K562 (cell line): ENCODE measurements around the gene SLITRK2. TPM values are rescaled to one million over a fixed set of nuclear protein-coding genes. Genes with fewer than 3 reads are reported as not detected.

ENCODE experiments used
- ATAC-seq: fragments of 200-7000 bp; cut with Tn5 transposase; 3 replicates; pipeline ENCODE4 v1.9.1; 2020; ENCODE audit warnings: moderate library complexity
- BruUV-seq: library from RNA; stranded (reverse); fragments of 400-500 nt; replicated peaks from 2 replicates; lab custom pipeline; 2021; lab: Mats Ljungman, UMichigan
- CTCF ChIA-PET: fragments of 300-600 bp; formaldehyde crosslinking; extraction: SDS; loops from one replicate; lab custom pipeline; 2021; ENCODE audit warnings: low intra/inter-chr PET ratio; lab: Yijun Ruan, JAX
- POLR2A ChIA-PET: fragments of 300-600, 350-650 bp; sonication (Branson Sonifier 250); formaldehyde crosslinking; extraction: SDS; loops from one replicate; lab custom pipeline; 2021; ENCODE audit warnings: antibody characterized with exemption, inconsistent platforms; lab: Yijun Ruan, JAX
- DNase-seq, 4 experiments: peaks; one replicate each; pipeline versions ENCODE4 v3.0.0 to v3.0.0-alpha.2; 2011 to 2018; ENCODE audit warnings: low spot score in 3 of 4, mixed read lengths in 3 of 4; ENCODE audit errors: extremely low read depth in 1 of 4
- FAIRE-seq: peaks from 2 replicates; lab custom pipeline; 2011; peaks lifted over from hg19 to GRCh38; lab: Jason Lieb, UNC
- H2AFZ ChIP-seq: 2 replicates; pipeline ENCODE4 v1.6.0; 2011; ENCODE audit warnings: low read depth, low read length, control low read depth, inconsistent platforms
- H3K27ac ChIP-seq: fragments of 200-600 bp; 3 replicates; pipeline ENCODE4 v1.8.0; 2011; ENCODE audit warnings: low read depth, mild to moderate bottlenecking, control low read depth, inconsistent platforms, low read length, moderate library complexity, mixed read lengths; ENCODE audit errors: extremely low read depth
- H3K27me3 ChIP-seq, 2 experiments: fragments of 300-600 bp in 1 of 2; 2 replicates in 1 of 2; 3 replicates in 1 of 2; pipeline versions ENCODE4 v1.6.0 to v1.8.0; 2011; ENCODE audit warnings: inconsistent platforms in 2 of 2, low read length in 2 of 2, mild to moderate bottlenecking in 1 of 2, mixed read lengths in 1 of 2, moderate library complexity in 1 of 2; ENCODE audit not compliant: control insufficient read depth in 2 of 2, insufficient read depth in 2 of 2
- H3K36me3 ChIP-seq: fragments of 300-600 bp; 3 replicates; pipeline ENCODE4 v1.8.0; 2011; ENCODE audit warnings: mild to moderate bottlenecking, low read length, inconsistent platforms; ENCODE audit not compliant: control insufficient read depth, insufficient read depth
- H3K4me1 ChIP-seq, 2 experiments: fragments of 200-600 bp in 1 of 2; replicated peaks in 1 of 2; 2 replicates in 1 of 2; 3 replicates in 1 of 2; pipeline versions ENCODE4 v1.5.1 to v1.8.0; 2011; ENCODE audit warnings: inconsistent platforms in 2 of 2, low read length in 2 of 2, mild to moderate bottlenecking in 1 of 2, mixed read lengths in 1 of 2, moderate library complexity in 1 of 2; ENCODE audit not compliant: control insufficient read depth in 2 of 2, insufficient read depth in 2 of 2
- H3K4me2 ChIP-seq: 2 replicates; pipeline ENCODE4 v1.6.1; 2011; ENCODE audit warnings: low read length, control low read depth, inconsistent platforms, mixed read lengths; ENCODE audit not compliant: insufficient read depth
- H3K4me3 ChIP-seq: fragments of 200-600 bp; sonication (generic), shearing (Covaris generic); 2 replicates; pipeline ENCODE4 v1.5.1; 2016; ENCODE audit warnings: control low read depth, inconsistent platforms
- H3K79me2 ChIP-seq: fragments of 200-600 bp; 3 replicates; pipeline ENCODE4 v1.8.0; 2011; ENCODE audit warnings: low read length, inconsistent platforms; ENCODE audit not compliant: control insufficient read depth, insufficient read depth
- H3K9ac ChIP-seq, 2 experiments: 2 replicates each; pipeline versions ENCODE4 v1.6.0 to v1.6.1; 2011; ENCODE audit warnings: low read depth in 2 of 2, low read length in 2 of 2, control low read depth in 1 of 2, inconsistent platforms in 1 of 2, mild to moderate bottlenecking in 1 of 2, mixed read lengths in 1 of 2; ENCODE audit not compliant: insufficient read depth in 1 of 2
- H3K9me1 ChIP-seq: one replicate; pipeline ENCODE4 v1.6.0; 2011; ENCODE audit warnings: inconsistent platforms, mild to moderate bottlenecking, low read length, moderate library complexity; ENCODE audit not compliant: control insufficient read depth, insufficient read depth
- H3K9me3 ChIP-seq: replicated peaks from 2 replicates; pipeline ENCODE4 v1.5.1; 2011; ENCODE audit warnings: low read depth, low read length, inconsistent platforms; ENCODE audit not compliant: control insufficient read depth, insufficient read depth
- H4K20me1 ChIP-seq: replicated peaks from 2 replicates; pipeline ENCODE4 v1.6.1; 2011; ENCODE audit warnings: low read length, inconsistent platforms, mixed read lengths; ENCODE audit not compliant: control insufficient read depth, insufficient read depth
- CREB1 ChIP-seq, 2 experiments: sonication (generic) in 1 of 2; formaldehyde crosslinking in 1 of 2; IDR thresholded peaks; 2 replicates each; pipeline versions ENCODE4 v1.6.1 to v1.8.0; 2012 to 2022; ENCODE audit warnings: inconsistent platforms in 1 of 2, mild to moderate bottlenecking in 1 of 2, missing genetic modification reagents in 1 of 2, moderate library complexity in 1 of 2
- FOXK2 ChIP-seq, 2 experiments: fragments of 450-650 bp; IDR thresholded peaks in 1 of 2; conservative IDR thresholded peaks in 1 of 2; 2 replicates each; pipeline ENCODE4 v1.6.1; 2016; ENCODE audit warnings: low read depth in 2 of 2, mild to moderate bottlenecking in 1 of 2
- HDAC1 ChIP-seq, 2 experiments: fragments of 450-650 bp; IDR thresholded peaks; 2 replicates each; pipeline ENCODE4 v1.6.1; 2016 to 2017; ENCODE audit warnings: inconsistent platforms in 1 of 2, mild to moderate bottlenecking in 1 of 2, moderate library complexity in 1 of 2
- HDGF ChIP-seq: fragments of 450-650 bp; IDR thresholded peaks from 2 replicates; pipeline ENCODE4 v1.6.1; 2016
- HLTF ChIP-seq: fragments of 450-650 bp; IDR thresholded peaks from 2 replicates; pipeline ENCODE4 v1.6.1; 2016
- ILK ChIP-seq: fragments of 450-650 bp; IDR thresholded peaks from 2 replicates; pipeline ENCODE4 v1.6.1; 2016; ENCODE audit warnings: missing genetic modification characterization, low read depth, mild to moderate bottlenecking, missing compliant biosample characterization, moderate library complexity, borderline replicate concordance
- JUND ChIP-seq, 2 experiments: IDR thresholded peaks; 2 replicates in 1 of 2; 3 replicates in 1 of 2; pipeline ENCODE4 v1.6.1; 2011; ENCODE audit warnings: borderline replicate concordance in 2 of 2, low read depth in 2 of 2, low read length in 2 of 2, improper control_type of control experiment in 1 of 2, missing biosample characterization in 1 of 2, missing genetic modification characterization in 1 of 2, missing genetic modification reagents in 1 of 2
- MYBL2 ChIP-seq, 2 experiments: fragments of 450-650 bp in 1 of 2; sonication (generic) in 1 of 2; formaldehyde crosslinking in 1 of 2; IDR thresholded peaks; 2 replicates each; pipeline versions ENCODE4 v1.6.1 to v1.8.1; 2017 to 2022; ENCODE audit warnings: borderline replicate concordance in 1 of 2, inconsistent platforms in 1 of 2, low read depth in 1 of 2, mild to moderate bottlenecking in 1 of 2, missing genetic modification reagents in 1 of 2, moderate library complexity in 1 of 2
- NBN ChIP-seq: fragments of 450-650 bp; IDR thresholded peaks from 2 replicates; pipeline ENCODE4 v1.6.1; 2016; ENCODE audit warnings: low read depth, mild to moderate bottlenecking
- SAFB2 ChIP-seq: fragments of 200-400 bp; formaldehyde crosslinking; IDR thresholded peaks from 2 replicates; pipeline ENCODE4 v1.6.1; 2018; ENCODE audit warnings: borderline replicate concordance, low read length, low read depth, moderate library complexity; ENCODE audit not compliant: severe bottlenecking
- VEZF1 ChIP-seq: fragments of 200-800 bp; sonication (Bioruptor generic); IDR thresholded peaks from 2 replicates; pipeline ENCODE4 v1.6.1; 2017; ENCODE audit warnings: missing genetic modification characterization, missing compliant biosample characterization
- ZNF311 ChIP-seq: fragments of 250-450 bp; sonication (Bioruptor Pico); IDR thresholded peaks from 2 replicates; pipeline ENCODE4 v1.4.0; 2020; ENCODE audit warnings: mild to moderate bottlenecking, moderate library complexity
- WGBS: fragments of 100-300 bp; shearing (Covaris generic); methylation state at CpG from one replicate; pipeline ENCODE4 v1.1.6; 2016; ENCODE audit warnings: low coverage, mixed read lengths; ENCODE audit not compliant: insufficient coverage; ENCODE audit errors: missing lambda C conversion rate; 5-methylcytosine and 5-hydroxymethylcytosine counted together
- in situ Hi-C: fragments of 300-500 bp; cut with MboI; formaldehyde crosslinking; loops from 4 replicates; pipeline ENCODE4 v1.15.0; 2018; ENCODE audit warnings: inconsistent platforms, mixed read lengths
- intact Hi-C: fragments of 100-400 bp; cut with micrococcal nuclease; formaldehyde crosslinking; loops from 2 replicates; pipeline ENCODE4 v1.14.2; 2022
- polyA plus RNA-seq, 8 experiments: library from polyadenylated mRNA; depleted of rRNA in 4 of 8; stranded (reverse) in 5 of 8; unstranded in 3 of 8; fragments of >200 nt; fragmentation: Nextera tagmentation in 2 of 8; fragmentation: Illumina TruSeq in 1 of 8; extraction: Ambion mirVana in 2 of 8; extraction: Trizol in 1 of 8; gene quantifications; 2 replicates each; pipeline versions ENCODE4 v1.2.1 to v1.2.3, GENCODE V29; 2011 to 2014; ENCODE audit warnings: inconsistent platforms in 1 of 8, missing spikeins in 1 of 8
- total RNA-seq, 7 experiments: library from RNA; depleted of rRNA in 6 of 7; stranded (reverse); fragments of >200 nt in 6 of 7; fragmentation: Illumina TruSeq in 2 of 7; extraction: Trizol in 2 of 7; gene quantifications; 2 replicates each; pipeline versions ENCODE4 v1.2.1 to v1.2.3, GENCODE V29; 2011 to 2021; ENCODE audit warnings: low replicate concordance in 1 of 7

SLITRK2 gene
- total and polyA plus RNA-seq, 9 of the 15 experiments (the other 6 are each of a cell fraction or from before 2014, with no cell fraction given): not detected

DNA sequence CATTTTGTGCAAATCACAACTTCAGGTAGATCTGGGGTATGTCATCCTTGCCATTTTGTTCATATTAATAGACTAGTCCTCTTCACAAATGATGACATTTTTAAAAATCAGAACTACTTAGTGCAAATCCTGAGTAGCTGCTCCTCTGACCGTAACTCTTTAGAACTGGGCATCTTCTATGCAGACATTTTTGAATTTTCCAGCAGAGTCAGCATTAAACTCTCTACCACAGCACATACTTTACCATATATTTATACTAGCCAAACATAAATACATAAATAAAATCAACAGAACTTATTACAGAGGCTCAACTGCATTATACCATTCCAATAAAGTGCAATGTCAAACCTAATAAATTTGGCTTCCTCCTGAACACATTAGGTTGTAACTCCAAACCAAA lies 4.5 kb upstream of the SLITRK2 start:
- no peak overlapping the region for H3K4me2 ChIP-seq
- CTCF ChIA-PET: no interaction called here
- no peaks in the 10 kb centered on the region for H3K9me1 ChIP-seq
- in situ Hi-C loops (no loop called here), intact Hi-C loops (no loop called here)
- H4K20me1 ChIP-seq: no peaks in the 10 kb centered on the region
- no peak for FAIRE-seq
- H3K79me2 ChIP-seq: no peaks in the 10 kb centered on the region
- 0% methylated on average over 1 of the region's 1 CpG for WGBS
- H3K4me1 ChIP-seq: no peaks in the 10 kb centered on the region
- H3K27me3 ChIP-seq: no peaks in the 10 kb centered on the region
- no TSS peak for BruUV-seq
- H3K9me3 ChIP-seq: no peaks in the 10 kb centered on the region
- no peak for ATAC-seq
- H3K9ac ChIP-seq: no peak overlapping the region
- no peaks in the 10 kb centered on the region for H3K36me3 ChIP-seq
- H2AFZ ChIP-seq: no peak overlapping the region
- POLR2A ChIA-PET: no interaction called here
- H3K27ac ChIP-seq: no peak overlapping the region
- DNase-seq: no peak
- H3K4me3 ChIP-seq: no peak overlapping the region
- no peak for TF ChIP-seq FOXK2 (conservative IDR thresholded peaks at IDR 0.05 in 1 of 2, IDR thresholded peaks at IDR 0.05 in 1 of 2; ENCODE audit: low read depth in 2 of 2)
- no peak for TF ChIP-seq SAFB2

GRCh38 chrX:145816601-145817315 lies 871 bp upstream of the SLITRK2 start:
- no peaks in the 10 kb centered on the region for H3K4me1 ChIP-seq
- no peaks in the 10 kb centered on the region for H3K36me3 ChIP-seq
- TF ChIP-seq HDAC1 (IDR thresholded peaks at IDR 0.05) (no peak), NBN (no peak), MYBL2 (IDR thresholded peaks at IDR 0.05; ENCODE audit: low read depth) (no peak), MYBL2 (CRISPR knock-in tag; IDR thresholded peaks at IDR 0.05; ENCODE audit: borderline replicate concordance) (no peak), ZNF311 (no peak), JUND (IDR thresholded peaks at IDR 0.05; ENCODE audit: borderline replicate concordance, low read depth, low read length) (no peak), JUND (tag; IDR thresholded peaks at IDR 0.05; ENCODE audit: borderline replicate concordance, low read depth, low read length) (no peak), ILK (tag) (no peak), VEZF1 (no peak), HDGF (no peak), CREB1 (IDR thresholded peaks at IDR 0.05) (no peak), CREB1 (CRISPR knock-in tag; IDR thresholded peaks at IDR 0.05) (no peak), HLTF (no peak)
- intact Hi-C loops: no loop called here
- H4K20me1 ChIP-seq: no peaks in the 10 kb centered on the region
- FAIRE-seq (no peak), DNase-seq (no peak), ATAC-seq (no peak)
- no peaks in the 10 kb centered on the region for H3K27me3 ChIP-seq
- H3K9me3 ChIP-seq: no peaks in the 10 kb centered on the region
- no peak overlapping the region for H3K4me2 ChIP-seq
- H2AFZ ChIP-seq: no peak overlapping the region
- under 1% methylated on average over 16 of the region's 20 CpGs for WGBS
- no peak overlapping the region for H3K27ac ChIP-seq
- no peak overlapping the region for H3K4me3 ChIP-seq
- in situ Hi-C loops: no loop called here
- ChIA-PET POLR2A (no interaction called here), CTCF (no interaction called here)
- H3K9me1 ChIP-seq: no peaks in the 10 kb centered on the region
- no TSS peak for BruUV-seq
- no peaks in the 10 kb centered on the region for H3K79me2 ChIP-seq
- H3K9ac ChIP-seq: no peak overlapping the region
